OCI-LY3 (cell line): ENCODE results near the gene GOLT1B.

ENCODE experiments used
- CTCF ChIP-seq: fragments of 200-600, 300-600 bp; sonication (generic); IDR thresholded peaks from 2 replicates; pipeline ENCODE4 v1.5.1; 2014; ENCODE audit warnings: antibody characterized with exemption, low read length, low read depth
- EZH2phosphoT487 ChIP-seq: fragments of 200-600 bp; shearing (Covaris generic); IDR thresholded peaks from 2 replicates; pipeline ENCODE4 v1.6.1; 2018; ENCODE audit warnings: antibody characterized with exemption, mixed run types, low read depth

- TF ChIP-seq CTCF (no peak), EZH2phosphoT487 (no peak)
Measured at GRCh38 chr12:21507849-21508248, 6.3 kb downstream of the GOLT1B start.
